Gastroesophageal sphincter (tissue), 4 donors: ENCODE results near the gene NAAA. TPM values are rescaled to one million over a fixed set of nuclear protein-coding genes. Genes with fewer than 3 reads are reported as not detected.
"Not testable (repeated sequence)": the region's sequence is repeated elsewhere in the genome, so short reads cannot be mapped to it uniquely, and the experiment has no call there.

Source experiments
- ATAC-seq: fragments of 150-250 bp; one replicate; pipeline ENCODE4 v1.9.1; 2016; ENCODE audit warnings: mild to moderate bottlenecking, moderate library complexity
- H3K27ac ChIP-seq, 4 donors: fragments of 200-600 bp; sonication (generic) in 3 of 4; 1 replicate in 3 of 4; 2 replicates in 1 of 4; pipeline ENCODE4 v1.5.1; 2016 to 2019
- H3K27me3 ChIP-seq: fragments of 200-600 bp; sonication (generic); one replicate; pipeline ENCODE4 v1.5.1; 2019
- H3K36me3 ChIP-seq, 2 donors: fragments of 200-600 bp; sonication (generic); one replicate each; pipeline ENCODE4 v1.5.1; 2019; ENCODE audit warnings: control low read depth in 1 of 2
- H3K4me1 ChIP-seq, 3 donors: fragments of 200-600 bp; sonication (generic); 1 replicate in 2 of 3; 2 replicates in 1 of 3; pipeline ENCODE4 v1.5.1; 2016 to 2019; ENCODE audit warnings: control low read depth in 2 of 3
- H3K4me3 ChIP-seq, 2 donors: fragments of 200-600 bp; sonication (generic); one replicate each; pipeline ENCODE4 v1.5.1; 2019; ENCODE audit warnings: mild to moderate bottlenecking in 1 of 2, moderate library complexity in 1 of 2
- H3K9me3 ChIP-seq, 3 donors: fragments of 200-600 bp; sonication (generic); one replicate each; pipeline ENCODE4 v1.5.1; 2017 to 2019; ENCODE audit warnings: control low read depth in 2 of 3
- CTCF ChIP-seq, 4 experiments: fragments of 200-600 bp in 2 of 4; fragments of 450-650 bp in 2 of 4; sonication (generic) in 1 of 4; IDR thresholded peaks; one replicate each; pipeline ENCODE4 v1.5.1; 2017 to 2019; ENCODE audit warnings: antibody characterized with exemption in 4 of 4, mild to moderate bottlenecking in 2 of 4, moderate library complexity in 2 of 4
- EP300 ChIP-seq: sonication (generic); formaldehyde crosslinking; IDR thresholded peaks from one replicate; pipeline ENCODE4 v1.6.1; 2017; ENCODE audit warnings: antibody characterized with exemption, mild to moderate bottlenecking
- POLR2A ChIP-seq, 2 donors: fragments of 450-650 bp; IDR thresholded peaks; one replicate each; pipeline ENCODE4 v1.6.1; 2017; ENCODE audit warnings: antibody characterized with exemption in 2 of 2, mild to moderate bottlenecking in 2 of 2, moderate library complexity in 1 of 2
- POLR2AphosphoS5 ChIP-seq: sonication (generic); formaldehyde crosslinking; IDR thresholded peaks from one replicate; pipeline ENCODE4 v1.6.1; 2017; ENCODE audit warnings: antibody characterized with exemption
- WGBS, 2 donors: methylation state at CpG; one replicate each; pipeline ENCODE4 v1.1.5; 2018; ENCODE audit warnings: low coverage in 1 of 2; 5-methylcytosine and 5-hydroxymethylcytosine counted together
- total RNA-seq, 4 donors: library from RNA; depleted of rRNA; stranded (reverse); fragments of >200 nt; gene quantifications; one replicate each; pipeline ENCODE4 v1.1.0, GENCODE V29; 2016

The NAAA gene
- total RNA-seq, 4 donors from 2014 or later: 33.5 to 90.5 (median 35.4) TPM

GRCh38 chr4:75920327-75920726, 20.5 kb downstream of the NAAA start:
- Histone ChIP-seq H3K9me3 (no peaks in the 10 kb centered on the region), H3K4me3 (no peak overlapping the region), H3K4me1 (peaks cover 0 to 11% (median 0%) of the 10 kb centered on the region in 3 donors), H3K27me3 (no peaks in the 10 kb centered on the region), H3K36me3 (peaks cover 0 to 75% of the 10 kb centered on the region in 2 donors), H3K27ac (no peak overlapping the region)
- no peak for ATAC-seq
- no peak for TF ChIP-seq POLR2A (IDR thresholded peaks at IDR 0.05)
- TF ChIP-seq POLR2AphosphoS5: no peak
- no peak for TF ChIP-seq CTCF (IDR thresholded peaks at IDR 0.05)
- no peak for TF ChIP-seq EP300
- WGBS, 2 donors: 81% methylated on average over 3 of the region's 4 CpGs; no CpG with 5 or more reads in 1 of the 2 donors

DNA sequence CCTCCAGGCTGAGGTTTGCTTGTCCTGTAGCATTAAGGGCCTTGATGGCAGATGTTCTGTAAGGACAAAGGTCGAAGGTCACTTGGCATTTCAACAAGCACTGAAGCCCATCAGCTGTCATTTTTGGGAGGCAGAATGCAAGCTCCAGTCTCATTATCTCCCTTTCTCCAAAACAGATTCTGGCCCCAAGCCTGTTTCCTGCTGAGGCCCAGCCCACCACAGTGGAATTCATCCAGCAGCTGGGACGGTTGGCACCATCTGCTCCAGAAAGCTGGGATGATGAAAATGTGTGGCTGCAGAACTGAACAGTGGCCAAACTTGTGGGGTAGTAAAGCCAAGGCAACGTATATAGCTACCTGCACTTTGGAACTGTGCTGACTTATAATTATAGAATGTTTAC, 20.9 kb downstream of the NAAA start:
- H3K27ac ChIP-seq: no peak overlapping the region
- H3K36me3 ChIP-seq: peaks cover 0 to 71% of the 10 kb centered on the region in 2 donors
- no peaks in the 10 kb centered on the region for H3K27me3 ChIP-seq
- H3K4me3 ChIP-seq: no peak overlapping the region
- no peak for TF ChIP-seq EP300
- no peak for TF ChIP-seq POLR2AphosphoS5
- TF ChIP-seq CTCF (IDR thresholded peaks at IDR 0.05): no peak
- TF ChIP-seq POLR2A (IDR thresholded peaks at IDR 0.05): no peak
- no peaks in the 10 kb centered on the region for H3K9me3 ChIP-seq
- 11 to 100% methylated on average over 1 of the region's 3 CpGs for WGBS, 2 donors
- ATAC-seq: no peak
- peaks cover 0 to 13% (median 0%) of the 10 kb centered on the region in 3 donors for H3K4me1 ChIP-seq

DNA sequence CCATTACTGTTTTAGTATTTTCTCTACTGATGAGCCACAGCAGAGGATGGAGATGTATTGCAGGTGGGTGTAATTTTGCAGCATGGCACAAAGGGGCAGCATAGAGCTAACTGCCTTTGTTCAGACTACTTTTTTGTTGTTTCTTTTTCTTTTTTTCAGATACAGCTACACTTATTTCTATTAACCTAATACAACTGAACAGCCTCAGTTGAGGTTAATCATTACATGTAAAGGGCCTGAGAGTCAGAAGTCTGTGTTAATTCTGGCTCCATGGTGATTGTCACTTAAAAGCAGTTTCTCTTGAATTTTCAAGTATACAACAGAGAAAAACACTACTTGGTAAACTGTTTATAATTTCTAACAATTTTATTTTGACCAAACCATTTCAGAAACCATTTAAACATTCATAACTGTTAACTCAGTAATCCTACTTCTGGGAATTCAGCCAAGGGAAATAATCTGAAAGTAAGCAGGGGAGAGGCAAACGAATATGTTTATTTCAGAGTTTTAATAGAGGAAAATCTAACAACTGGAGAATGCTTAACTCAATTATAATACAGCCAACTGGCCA, 24.6 kb downstream of the NAAA start:
- TF ChIP-seq POLR2AphosphoS5: peak; percentile 9
- TF ChIP-seq EP300: no peak
- peak; percentile 59 to 76 (median 70) for TF ChIP-seq CTCF (IDR thresholded peaks at IDR 0.05)
- H3K4me3 ChIP-seq: no peak overlapping the region
- H3K27ac ChIP-seq: peak overlapping the region in 3 of 4 donors; percentile 35 to 55 (median 54)
- H3K4me1 ChIP-seq: peaks cover 0 to 13% (median 0%) of the 10 kb centered on the region in 3 donors
- peak; percentile 53 for ATAC-seq
- 5 to 13% methylated on average over 1 of the region's 1 CpG for WGBS, 2 donors
- H3K27me3 ChIP-seq: no peaks in the 10 kb centered on the region
- no peaks in the 10 kb centered on the region for H3K9me3 ChIP-seq
- H3K36me3 ChIP-seq: peaks cover 0 to 33% of the 10 kb centered on the region in 2 donors

DNA sequence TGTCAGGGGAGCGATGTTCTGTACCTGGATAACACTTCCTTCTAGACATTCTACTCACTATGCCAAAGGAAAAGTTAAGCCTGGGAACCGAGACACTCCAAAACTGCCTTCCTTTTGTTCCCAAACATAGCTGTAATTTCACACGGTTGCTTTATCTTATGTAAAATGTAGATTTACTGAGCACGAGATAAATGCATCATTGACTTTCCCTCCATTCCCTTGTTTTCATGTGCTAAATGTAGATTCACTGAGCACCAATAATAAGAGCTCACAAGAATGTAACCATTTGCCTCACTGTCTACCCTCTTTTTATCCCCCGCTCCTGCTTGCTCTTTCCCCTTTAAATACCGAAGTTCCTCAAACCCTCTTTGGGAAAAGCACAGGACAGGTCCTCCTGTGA, 27.8 kb downstream of the NAAA start:
- WGBS, 2 donors: 60 to 79% methylated on average over 6 of the region's 6 CpGs
- no peaks in the 10 kb centered on the region for H3K27me3 ChIP-seq
- TF ChIP-seq POLR2AphosphoS5: no peak
- no peak for TF ChIP-seq CTCF (IDR thresholded peaks at IDR 0.05)
- no peak for TF ChIP-seq EP300
- no peak for TF ChIP-seq POLR2A (IDR thresholded peaks at IDR 0.05)

DNA sequence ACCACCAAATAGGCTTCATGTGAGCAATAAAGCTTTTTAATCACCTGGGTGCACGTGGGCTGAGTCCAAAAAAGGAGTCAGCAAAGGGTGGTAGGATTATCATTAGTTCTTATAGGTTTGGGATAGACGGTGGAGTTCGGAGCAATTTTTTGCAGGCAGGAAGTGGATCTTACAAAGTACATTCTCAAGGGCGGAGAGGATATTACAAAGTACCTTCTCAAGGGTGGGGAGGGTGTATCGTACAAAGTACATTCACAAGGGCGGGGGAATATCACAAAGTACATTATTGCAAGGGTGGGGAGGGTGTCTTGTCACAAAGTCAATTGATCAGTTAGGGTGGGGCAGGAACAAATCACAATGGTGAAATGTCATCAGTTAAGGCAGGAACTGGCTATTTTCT, 30.0 kb downstream of the NAAA start:
- WGBS, 2 donors: 90 to 95% methylated on average over 6 of the region's 6 CpGs
- H3K27me3 ChIP-seq, H3K4me1 ChIP-seq, H3K4me3 ChIP-seq, H3K27ac ChIP-seq, H3K9me3 ChIP-seq, ATAC-seq, H3K36me3 ChIP-seq: not testable (repeated sequence)

More for the DNA sequence above, 27.8 kb downstream of the NAAA start:
- H3K4me1 ChIP-seq: peaks cover 0 to 13% (median 0%) of the 10 kb centered on the region in 3 donors
- H3K36me3 ChIP-seq: peaks cover 0 to 3% of the 10 kb centered on the region in 2 donors
- no peak for ATAC-seq
- no peak overlapping the region for H3K27ac ChIP-seq
- H3K9me3 ChIP-seq: no peaks in the 10 kb centered on the region
- H3K4me3 ChIP-seq: no peak overlapping the region
